ENCODE measurements around the gene SH3RF1.

The SH3RF1 gene

GRCh38 chr4:169063441-169063840 lies 207.3 kb downstream of the SH3RF1 start:
- DNase-seq (ENCODE audit: low spot score) = no peak

GRCh38 chr4:169062897-169063244 lies 207.9 kb downstream of the SH3RF1 start:
- no peak for DNase-seq (ENCODE audit: low spot score)

GRCh38 chr4:169061386-169061785 lies 209.4 kb downstream of the SH3RF1 start:
- no peak for DNase-seq (ENCODE audit: low spot score)

- no peak for DNase-seq (ENCODE audit: low spot score)
These were observed 210.2 kb downstream of the SH3RF1 start for GRCh38 chr4:169060391-169061091.

GRCh38 chr4:169059306-169060211 lies 211.2 kb downstream of the SH3RF1 start:
- DNase-seq (ENCODE audit: low spot score) = no peak

- DNase-seq (ENCODE audit: low spot score) = no peak
These were observed 212.4 kb downstream of the SH3RF1 start for GRCh38 chr4:169058312-169058711.

GRCh38 chr4:169054879-169055278 lies 215.9 kb downstream of the SH3RF1 start:
- no peak for DNase-seq (ENCODE audit: low spot score)

GRCh38 chr4:169052594-169052945 lies 218.2 kb downstream of the SH3RF1 start:
- DNase-seq (ENCODE audit: low spot score) = no peak

- DNase-seq (ENCODE audit: low spot score) = no peak
These were observed 218.8 kb downstream of the SH3RF1 start for GRCh38 chr4:169051761-169052593.

GRCh38 chr4:169050881-169051760 lies 219.6 kb downstream of the SH3RF1 start:
- no peak for DNase-seq (ENCODE audit: low spot score)

GRCh38 chr4:169050284-169050683 lies 220.5 kb downstream of the SH3RF1 start:
- no peak for DNase-seq (ENCODE audit: low spot score)

GRCh38 chr4:169048868-169049414 lies 221.8 kb downstream of the SH3RF1 start:
- no peak for DNase-seq (ENCODE audit: low spot score)

- DNase-seq (ENCODE audit: low spot score) = no peak
These were observed 222.8 kb downstream of the SH3RF1 start for GRCh38 chr4:169047956-169048355.

- DNase-seq (ENCODE audit: low spot score) = no peak
These were observed 224.7 kb downstream of the SH3RF1 start for GRCh38 chr4:169045862-169046584.

GRCh38 chr4:169044714-169045447 lies 225.9 kb downstream of the SH3RF1 start:
- DNase-seq (ENCODE audit: low spot score) = no peak

All from CD4-positive, alpha-beta T cell treated with Interleukin-2 at 100 ng/mL for 4 hours (primary cell).